GM19193 (cell line): ENCODE results near the gene SLC23A2.

Experiments
- POLR2A ChIP-seq: IDR thresholded peaks from 4 replicates; pipeline ENCODE4 v1.6.1; 2011; ENCODE audit not compliant: insufficient read depth, insufficient read length; ENCODE audit errors: extremely low read depth

SLC23A2 gene

GRCh38 chr20:4904127-4904860 is 97.0 kb downstream of the SLC23A2 start:
- TF ChIP-seq POLR2A, result no peak

GRCh38 chr20:4902788-4903187 is 98.5 kb downstream of the SLC23A2 start:
- TF ChIP-seq POLR2A, result no peak

DNA sequence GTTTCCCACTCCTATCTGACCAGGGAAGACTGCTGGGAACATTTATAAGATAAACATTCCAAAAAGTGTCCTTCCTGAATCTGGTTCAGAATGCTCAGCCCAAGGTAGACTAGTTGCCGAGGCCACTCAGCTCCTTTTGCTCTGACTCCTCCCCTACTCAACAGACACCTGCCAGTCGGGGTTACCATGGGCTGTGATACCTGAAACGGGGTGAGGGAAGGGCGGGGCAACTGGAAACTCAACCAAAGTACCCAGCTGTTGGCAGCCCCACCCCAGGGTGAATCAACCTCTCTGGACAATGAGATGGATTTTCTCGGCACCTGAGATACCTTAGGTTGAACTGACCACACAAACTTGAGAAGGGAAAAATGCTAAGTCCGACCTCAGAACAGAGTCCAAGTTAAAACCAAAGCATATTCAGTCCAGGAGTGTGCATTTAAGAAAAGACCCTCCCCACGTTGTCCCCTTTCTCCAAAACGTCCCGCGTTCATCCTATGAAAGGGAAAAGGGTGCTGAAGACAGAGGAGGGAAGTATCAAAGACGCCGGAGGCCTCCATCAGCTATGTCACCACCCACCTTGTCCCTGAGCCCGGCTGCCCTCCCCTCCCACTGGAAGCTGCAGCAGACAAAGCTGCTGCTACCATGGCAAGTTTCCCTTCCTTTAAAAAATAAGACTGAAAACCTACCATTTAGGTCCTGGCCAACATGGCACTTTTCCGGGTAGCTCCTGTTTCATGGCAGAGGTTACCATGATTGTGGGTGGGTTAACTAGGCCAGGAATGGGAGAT is 100.1 kb downstream of the SLC23A2 start:
- TF ChIP-seq POLR2A, result no peak

DNA sequence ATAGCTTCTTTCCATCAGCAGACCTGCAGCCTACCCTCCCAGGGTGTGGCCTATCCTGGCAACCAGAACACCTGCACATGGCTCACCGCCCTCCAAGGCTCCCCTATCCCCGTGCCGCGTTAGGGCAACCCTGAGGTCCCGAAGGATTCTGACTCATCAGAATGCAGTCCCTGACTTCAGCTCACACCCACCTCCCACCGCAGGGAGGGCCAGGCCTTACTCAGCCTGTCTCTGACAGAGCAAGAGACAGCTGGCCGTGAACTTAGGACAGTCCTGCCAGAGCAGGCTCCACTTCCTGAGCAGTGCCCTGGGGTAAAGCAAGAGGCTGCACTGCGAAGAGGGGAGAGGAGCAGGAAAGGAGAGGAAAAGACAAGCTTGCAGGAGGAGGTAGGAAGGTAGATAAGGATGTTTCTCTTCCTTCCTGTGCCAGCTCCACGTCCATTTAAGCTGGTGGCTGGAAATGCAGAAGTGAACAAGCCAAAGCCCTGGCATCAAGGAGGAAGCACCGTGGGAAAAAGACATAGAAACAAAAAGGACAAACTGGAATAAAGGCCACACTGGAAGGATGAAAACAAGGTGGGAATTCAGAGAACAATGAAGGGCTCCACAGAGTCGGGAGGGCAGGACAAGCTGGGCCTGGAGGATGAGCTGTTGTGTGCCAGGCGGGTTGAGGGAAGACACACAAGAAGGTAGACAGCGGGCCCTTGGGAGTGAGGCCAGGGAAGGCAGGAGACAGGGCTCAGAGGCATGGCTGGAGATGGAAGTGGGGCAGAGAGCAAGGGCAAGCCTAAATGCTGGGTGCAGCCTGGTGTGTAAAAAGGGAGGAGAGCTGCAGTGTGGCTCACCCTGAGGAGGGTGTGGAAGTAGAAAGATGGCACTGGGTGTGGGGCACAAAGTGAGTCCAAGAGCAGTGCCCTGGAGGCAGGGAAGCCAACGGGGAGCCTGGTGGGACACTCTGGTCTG is 102.7 kb downstream of the SLC23A2 start:
- no peak for TF ChIP-seq POLR2A

- no peak for TF ChIP-seq POLR2A
These were observed 103.7 kb downstream of the SLC23A2 start for GRCh38 chr20:4897600-4897999.

DNA sequence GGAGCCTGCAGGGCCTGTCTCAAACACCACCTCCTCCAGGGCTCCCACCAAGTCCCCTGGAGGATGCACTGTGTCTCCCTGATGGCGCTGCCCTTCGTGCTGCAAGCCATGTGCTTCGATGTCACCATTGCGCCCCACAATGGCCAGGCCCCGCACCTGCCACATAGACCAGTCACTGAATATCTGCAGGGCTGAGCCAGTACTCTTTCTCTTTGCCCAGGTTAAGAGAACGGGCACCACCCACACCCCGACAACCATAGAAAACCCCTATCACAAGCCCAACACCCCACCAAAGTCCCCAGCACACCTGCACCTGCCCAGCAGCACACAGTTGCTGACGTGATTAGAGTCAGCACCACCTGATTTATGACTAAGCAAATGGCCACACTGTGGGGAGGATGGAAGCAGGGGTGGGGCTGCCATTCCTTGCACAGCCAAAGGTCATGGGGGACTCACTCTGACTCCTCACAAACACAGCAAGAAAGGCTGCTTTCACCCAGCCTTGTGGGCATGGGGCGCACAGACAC is 104.3 kb downstream of the SLC23A2 start:
- no peak for TF ChIP-seq POLR2A

DNA sequence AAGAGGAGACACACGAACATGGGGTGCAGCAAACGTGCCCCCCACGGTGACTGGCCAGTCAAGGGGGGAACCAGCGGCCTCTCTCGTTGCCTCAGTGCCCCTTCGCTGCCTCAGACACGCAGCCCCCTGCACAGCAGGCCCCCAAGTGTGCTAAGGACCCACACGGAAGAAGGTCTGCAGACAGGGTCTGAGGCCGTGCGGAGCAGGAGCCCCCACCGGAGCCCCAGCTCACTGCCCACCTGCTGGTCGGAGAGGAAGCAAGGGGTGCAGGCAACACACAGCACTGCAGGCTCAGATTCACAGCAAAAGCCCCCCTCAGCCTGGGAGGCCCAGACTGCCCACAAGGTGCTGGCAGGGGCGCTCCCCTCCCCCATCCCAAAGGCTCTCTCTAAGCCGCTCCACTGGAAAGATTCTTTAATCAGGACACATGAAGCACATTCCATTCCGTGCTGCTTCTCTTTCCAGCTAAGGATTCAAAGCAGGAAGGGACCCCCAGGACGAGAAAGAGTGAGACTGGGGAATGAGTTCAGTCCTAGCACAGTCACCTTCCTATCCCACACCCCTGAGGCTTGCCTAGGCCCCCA is 105.1 kb downstream of the SLC23A2 start:
- TF ChIP-seq POLR2A, result no peak

- TF ChIP-seq POLR2A, result no peak
These were observed 106.3 kb downstream of the SLC23A2 start for GRCh38 chr20:4894981-4895381.

GRCh38 chr20:4894409-4894808 is 106.9 kb downstream of the SLC23A2 start:
- no peak for TF ChIP-seq POLR2A

DNA sequence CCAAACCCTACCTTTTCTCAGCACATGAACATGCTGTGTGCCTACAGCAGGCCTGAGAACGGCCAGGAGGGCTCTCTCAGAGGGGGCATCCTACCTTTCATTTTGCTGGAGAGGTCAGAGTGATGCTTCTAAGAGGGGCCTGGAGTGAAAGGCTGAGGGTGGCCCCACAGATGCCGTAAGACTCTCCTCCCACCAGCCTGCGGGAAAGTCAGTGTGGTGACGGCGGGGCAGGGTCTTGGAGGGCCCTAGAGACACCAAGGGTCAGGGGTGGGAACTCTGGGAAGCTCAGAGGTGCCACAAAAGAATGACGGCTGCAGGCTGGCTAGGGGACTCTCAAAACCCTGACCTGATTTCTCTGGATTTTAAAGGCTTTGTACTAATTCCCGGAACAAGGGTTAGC is 107.6 kb downstream of the SLC23A2 start:
- TF ChIP-seq POLR2A, result no peak

DNA sequence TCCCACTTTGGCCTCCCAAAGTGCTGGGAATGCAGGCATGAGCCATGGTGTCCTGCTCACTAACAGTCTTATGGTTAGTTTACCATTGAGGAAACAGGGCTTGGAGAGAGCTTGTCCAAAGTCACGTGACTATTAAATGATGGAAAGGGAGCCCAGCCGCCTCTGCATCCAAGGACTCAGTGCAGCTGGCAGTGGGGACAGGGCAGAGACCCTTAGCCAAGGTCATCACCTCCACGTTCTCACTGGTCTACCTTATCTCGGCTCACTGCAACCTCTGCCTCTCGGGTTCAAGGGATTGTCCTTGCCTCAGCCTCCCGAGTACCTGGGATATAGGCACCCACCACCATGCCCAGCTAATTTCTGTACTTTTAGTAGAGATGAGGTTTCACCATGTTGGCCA is 109.3 kb downstream of the SLC23A2 start:
- no peak for TF ChIP-seq POLR2A

- no peak for TF ChIP-seq POLR2A
These were observed 110.0 kb downstream of the SLC23A2 start for GRCh38 chr20:4891190-4891763.

DNA sequence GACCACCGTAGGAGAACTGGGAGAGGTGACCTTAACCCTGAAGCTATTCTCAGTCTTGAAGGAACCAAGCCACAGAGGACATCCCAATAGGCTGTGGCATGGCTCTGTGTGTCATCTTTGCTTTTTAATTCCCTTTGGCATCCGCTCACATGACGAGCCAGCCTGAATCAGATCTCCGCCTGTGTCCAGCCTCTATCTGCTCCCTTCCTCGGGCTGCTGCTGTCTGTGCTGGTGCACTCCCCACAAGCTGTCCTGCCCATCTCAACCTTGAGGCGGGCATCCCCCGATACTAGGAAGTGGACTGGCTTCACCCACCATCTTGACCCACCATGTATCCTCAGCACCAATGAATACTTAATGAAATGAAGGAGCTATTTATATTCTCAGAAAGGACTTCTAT is 111.9 kb downstream of the SLC23A2 start:
- TF ChIP-seq POLR2A, result no peak

DNA sequence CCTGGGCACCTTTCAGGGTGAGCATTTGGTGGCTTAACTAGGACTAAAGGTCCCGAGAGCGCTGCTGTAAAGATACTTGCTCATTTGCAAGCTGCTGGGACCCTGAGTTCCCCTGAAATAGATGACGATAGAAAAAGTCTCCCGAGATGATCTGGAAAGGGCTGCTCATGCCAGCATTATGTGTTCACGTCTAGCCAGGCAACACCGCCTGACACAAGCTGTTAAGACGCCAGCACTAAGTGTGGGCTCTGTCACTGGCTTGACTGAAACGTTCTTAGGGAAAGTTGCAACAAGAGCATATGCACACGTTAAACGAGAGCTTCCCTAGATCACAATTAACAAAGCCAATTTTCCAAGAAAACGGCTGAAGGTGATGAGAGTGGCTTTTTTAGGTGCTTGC is 113.7 kb downstream of the SLC23A2 start:
- no peak for TF ChIP-seq POLR2A
